Measurements from ENCODE around the gene SNORC. TPM values are rescaled to one million over a fixed set of nuclear protein-coding genes. Genes with fewer than 3 reads are reported as not detected.

SNORC gene
- total and polyA plus RNA-seq, 9 of the 15 experiments (the other 6 are each of a cell fraction or from before 2014, with no cell fraction given) = 0.14 to 2.5 (median 0.72) TPM; not detected in 2

DNA sequence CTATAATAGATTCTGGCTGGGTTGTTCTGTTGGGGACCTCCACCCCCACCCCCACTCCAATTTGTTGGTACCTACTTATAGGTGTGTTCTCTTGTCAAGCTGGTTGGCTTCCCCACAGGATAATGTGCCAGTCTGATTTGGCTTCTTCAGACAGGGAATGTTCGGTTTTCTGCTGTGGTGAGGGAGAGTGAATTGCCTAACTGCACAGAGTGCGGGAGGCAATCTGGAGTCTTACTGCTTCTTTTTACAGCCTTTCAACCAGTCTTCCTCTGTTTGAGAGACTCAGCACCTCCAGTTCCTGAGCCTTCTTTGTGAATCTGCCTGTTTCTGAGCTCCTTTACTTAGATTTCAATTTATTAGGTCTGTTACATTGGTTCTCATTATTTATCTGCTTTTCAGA, 27.4 kb upstream of the SNORC start:
- in situ Hi-C loops (cut with MboI) (no loop called here), intact Hi-C loops (cut with micrococcal nuclease) (no loop called here)
- Histone ChIP-seq H3K27ac (ENCODE audit: extremely low read depth, low read depth, low read length) (no peak overlapping the region), H4K20me1 (replicated peaks; ENCODE audit: control insufficient read depth, insufficient read depth, low read length) (no peaks in the 10 kb centered on the region), H3K4me3 (no peak overlapping the region), H3K27me3 (ENCODE audit: control insufficient read depth in 2 of 2, insufficient read depth in 2 of 2, low read length in 2 of 2) (no peaks in the 10 kb centered on the region), H3K4me1 (replicated peaks in 1 of 2; ENCODE audit: control insufficient read depth in 2 of 2, insufficient read depth in 2 of 2, low read length in 2 of 2) (peaks cover 0 to 14% of the 10 kb centered on the region in 2 experiments; a peak in 4 of 5 replicates), H3K36me3 (ENCODE audit: control insufficient read depth, insufficient read depth, low read length) (peaks cover 80% of the 10 kb centered on the region), H3K4me2 (ENCODE audit: insufficient read depth, low read length) (no peak overlapping the region), H3K9ac (ENCODE audit: insufficient read depth in 1 of 2, low read depth in 2 of 2, low read length in 2 of 2) (no peak overlapping the region), H3K79me2 (ENCODE audit: control insufficient read depth, insufficient read depth, low read length) (peaks cover 5% of the 10 kb centered on the region; the same call in 1 of the 3 replicates), H3K9me1 (ENCODE audit: control insufficient read depth, insufficient read depth, low read length) (no peaks in the 10 kb centered on the region), H3K9me3 (replicated peaks; ENCODE audit: control insufficient read depth, insufficient read depth, low read depth, low read length) (no peaks in the 10 kb centered on the region), H2AFZ (ENCODE audit: low read depth, low read length) (no peak overlapping the region)
- no peak for DNase-seq (ENCODE audit: extremely low read depth in 1 of 4, low spot score in 3 of 4)
- FAIRE-seq = no peak
- no peak for TF ChIP-seq ZNF512 (tag; IDR thresholded peaks at IDR 0.05)
- TF ChIP-seq, protein P1, sequence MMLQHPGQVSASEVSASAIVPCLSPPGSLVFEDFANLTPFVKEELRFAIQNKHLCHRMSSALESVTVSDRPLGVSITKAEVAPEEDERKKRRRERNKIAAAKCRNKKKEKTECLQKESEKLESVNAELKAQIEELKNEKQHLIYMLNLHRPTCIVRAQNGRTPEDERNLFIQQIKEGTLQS (IDR thresholded peaks at IDR 0.05) = no peak
- TF ChIP-seq, protein P1 (CRISPR knock-in tag; conservative IDR thresholded peaks at IDR 0.05) = no peak
- BruUV-seq (replicated peaks) = no TSS peak
- POLR2A ChIA-PET = interaction anchor here (1.9 kb wide), 1 partner anchor 9 kb away, joined by 5 read pairs; no protein-coding TSS in a partner anchor
- 50% methylated on average over 2 of the region's 2 CpGs for WGBS (ENCODE audit: insufficient coverage, low coverage, missing lambda C conversion rate)
- no peak for ATAC-seq
- CTCF ChIA-PET (ENCODE audit: low intra/inter-chr PET ratio) = no interaction called here
